ENCODE data around the gene CCDC134.

CCDC134 gene

GRCh38 chr22:41801886-41802285 is 1.4 kb downstream of the CCDC134 start:
- TF ChIP-seq CTCF (IDR thresholded peaks at IDR 0.05; ENCODE audit: low read depth, low read length, missing control alignments), result no peak
- H3K4me3 ChIP-seq (ENCODE audit: low read depth, low read length), result peak overlapping the region; percentile 88
- DNase-seq (ENCODE audit: low read depth), result no peak

- DNase-seq (ENCODE audit: low read depth), result no peak
- H3K4me3 ChIP-seq (ENCODE audit: low read depth, low read length), result no peak overlapping the region
- no peak for TF ChIP-seq CTCF (IDR thresholded peaks at IDR 0.05; ENCODE audit: low read depth, low read length, missing control alignments)
These were observed 5.2 kb downstream of the CCDC134 start for GRCh38 chr22:41805639-41806038.

- no peak for DNase-seq (ENCODE audit: low read depth)
- H3K4me3 ChIP-seq (ENCODE audit: low read depth, low read length), result no peak overlapping the region
These were observed 7.9 kb downstream of the CCDC134 start for GRCh38 chr22:41808400-41808799.

GRCh38 chr22:41810022-41810421 is 9.5 kb downstream of the CCDC134 start:
- TF ChIP-seq CTCF (IDR thresholded peaks at IDR 0.05; ENCODE audit: low read depth, low read length, missing control alignments), result no peak
- DNase-seq (ENCODE audit: low read depth), result no peak

More at GRCh38 chr22:41808400-41808799, 7.9 kb downstream of the CCDC134 start:
- TF ChIP-seq CTCF (IDR thresholded peaks at IDR 0.05; ENCODE audit: low read depth, low read length, missing control alignments), result no peak

GRCh38 chr22:41812805-41813545 is 12.5 kb downstream of the CCDC134 start:
- no peak for TF ChIP-seq CTCF (IDR thresholded peaks at IDR 0.05; ENCODE audit: low read depth, low read length, missing control alignments)
- H3K4me3 ChIP-seq (ENCODE audit: low read depth, low read length), result no peak overlapping the region
- DNase-seq (ENCODE audit: low read depth), result no peak

More at GRCh38 chr22:41810022-41810421, 9.5 kb downstream of the CCDC134 start:
- no peak overlapping the region for H3K4me3 ChIP-seq (ENCODE audit: low read depth, low read length)

- no peak for DNase-seq (ENCODE audit: low read depth)
- no peak for TF ChIP-seq CTCF (IDR thresholded peaks at IDR 0.05; ENCODE audit: low read depth, low read length, missing control alignments)
- H3K4me3 ChIP-seq (ENCODE audit: low read depth, low read length), result no peak overlapping the region
These were observed 13.4 kb downstream of the CCDC134 start for GRCh38 chr22:41813726-41814410.
